ENCODE measurements around the gene LBX2. TPM values are rescaled to one million over a fixed set of nuclear protein-coding genes. Genes with fewer than 3 reads are reported as not detected.

The LBX2 gene
- total and polyA plus RNA-seq, 12 donors = 0.17 to 1.5 (median 0.44) TPM; not detected in 2

DNA sequence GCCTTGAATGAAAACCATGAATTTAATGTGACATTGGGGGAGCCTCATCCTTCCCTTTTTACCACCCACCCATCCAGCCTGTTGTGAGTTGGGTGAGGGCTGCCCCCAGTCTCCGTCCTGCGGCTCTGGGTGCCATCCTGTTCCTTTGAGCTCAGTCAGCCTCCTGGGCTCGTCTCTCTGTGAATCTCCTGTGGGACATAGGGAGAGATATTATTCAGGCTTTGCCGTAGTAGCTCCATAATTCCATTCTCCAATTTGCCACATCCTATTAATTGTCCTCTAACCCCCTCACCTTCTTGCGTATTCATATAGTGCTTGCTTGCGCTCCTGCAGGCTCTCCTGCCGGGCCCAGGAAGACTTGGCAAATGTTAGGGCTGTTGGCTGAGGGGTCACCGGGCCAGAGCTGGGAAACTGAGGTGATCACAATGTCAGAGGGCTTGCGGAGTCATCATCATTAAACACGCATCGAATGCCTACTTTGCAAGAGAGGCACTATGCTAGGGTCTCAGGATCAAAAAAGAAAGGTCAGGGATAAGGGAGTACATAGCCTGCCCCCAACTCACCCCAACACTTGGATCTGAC is 27.3 kb upstream of the LBX2 start:
- no peaks in the 10 kb centered on the region for H3K9me3 ChIP-seq
- intact Hi-C loops (cut with DNase I) = loop anchor here in 1 of 10 donors (5.0 kb wide), 1 partner anchor 44 kb away; the partner anchor contains the start of genes CCDC142 and TTC31
- WGBS, 2 donors = 97 to 98% methylated on average over 11 of the region's 11 CpGs
- peaks cover 12 to 33% (median 27%) of the 10 kb centered on the region in 9 donors for H3K4me1 ChIP-seq
- H3K4me3 ChIP-seq = no peak overlapping the region
- H3K36me3 ChIP-seq = peaks cover 0 to 38% (median 23%) of the 10 kb centered on the region in 9 donors
- ATAC-seq (no peak), DNase-seq (no peak)
- TF ChIP-seq, protein P1, sequence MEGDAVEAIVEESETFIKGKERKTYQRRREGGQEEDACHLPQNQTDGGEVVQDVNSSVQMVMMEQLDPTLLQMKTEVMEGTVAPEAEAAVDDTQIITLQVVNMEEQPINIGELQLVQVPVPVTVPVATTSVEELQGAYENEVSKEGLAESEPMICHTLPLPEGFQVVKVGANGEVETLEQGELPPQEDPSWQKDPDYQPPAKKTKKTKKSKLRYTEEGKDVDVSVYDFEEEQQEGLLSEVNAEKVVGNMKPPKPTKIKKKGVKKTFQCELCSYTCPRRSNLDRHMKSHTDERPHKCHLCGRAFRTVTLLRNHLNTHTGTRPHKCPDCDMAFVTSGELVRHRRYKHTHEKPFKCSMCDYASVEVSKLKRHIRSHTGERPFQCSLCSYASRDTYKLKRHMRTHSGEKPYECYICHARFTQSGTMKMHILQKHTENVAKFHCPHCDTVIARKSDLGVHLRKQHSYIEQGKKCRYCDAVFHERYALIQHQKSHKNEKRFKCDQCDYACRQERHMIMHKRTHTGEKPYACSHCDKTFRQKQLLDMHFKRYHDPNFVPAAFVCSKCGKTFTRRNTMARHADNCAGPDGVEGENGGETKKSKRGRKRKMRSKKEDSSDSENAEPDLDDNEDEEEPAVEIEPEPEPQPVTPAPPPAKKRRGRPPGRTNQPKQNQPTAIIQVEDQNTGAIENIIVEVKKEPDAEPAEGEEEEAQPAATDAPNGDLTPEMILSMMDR (IDR thresholded peaks at IDR 0.05) = no peak
- H3K27ac ChIP-seq = no peak overlapping the region
- H3K27me3 ChIP-seq = peaks cover 0 to 4% (median 0%) of the 10 kb centered on the region in 7 donors

DNA sequence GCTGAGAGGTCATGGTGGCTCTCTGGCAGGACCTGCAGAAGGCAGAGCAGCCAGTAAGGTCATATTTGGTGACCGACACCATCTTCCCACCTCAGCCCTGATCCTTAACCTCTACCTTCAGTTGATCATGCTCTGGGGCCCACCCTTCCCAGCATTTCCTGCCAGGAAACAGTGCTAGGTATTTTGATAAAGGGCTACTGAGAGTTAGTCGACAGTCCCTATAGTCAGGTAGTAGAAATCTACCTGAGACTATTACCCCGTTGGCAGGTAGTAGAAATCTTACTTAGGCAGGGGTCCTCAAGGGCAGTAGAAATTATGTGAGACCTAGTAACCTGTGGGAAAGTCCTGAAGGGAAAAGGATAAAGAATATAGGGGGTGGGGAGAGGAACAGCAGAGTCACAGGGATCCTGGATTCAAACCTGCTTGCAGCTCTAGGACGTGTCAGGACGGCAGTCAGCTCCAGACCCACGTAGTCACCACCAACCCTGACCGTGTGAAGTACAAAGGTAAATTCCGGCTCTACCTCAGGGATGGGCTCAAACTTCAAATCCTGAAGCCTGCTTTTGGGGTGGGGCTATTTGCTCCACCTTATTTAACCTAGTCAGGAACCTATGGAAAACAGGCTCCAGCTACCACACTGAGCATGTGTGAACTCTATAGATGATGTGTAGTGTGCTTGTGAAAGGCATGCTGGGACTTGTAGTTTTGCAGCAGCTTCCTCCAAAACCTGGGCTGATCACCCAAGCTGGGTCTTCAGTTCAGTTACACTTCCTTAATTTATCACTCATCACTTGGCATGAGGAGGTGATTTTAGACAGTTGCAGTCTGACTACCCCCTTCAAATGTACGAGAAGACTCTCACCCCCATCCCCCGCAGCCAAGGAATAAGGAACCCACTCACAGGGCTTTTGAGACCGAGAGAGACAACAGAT is 26.6 kb upstream of the LBX2 start, which contains the start of gene DQX1:
Gene DQX1 (minus strand): TSS at position 515 of the 932 bp plus-strand sequence. CDS start 502 bp downstream, at position 13.
- H3K36me3 ChIP-seq = peaks cover 0 to 30% (median 23%) of the 10 kb centered on the region in 9 donors
- H3K9me3 ChIP-seq = no peaks in the 10 kb centered on the region
- H3K4me1 ChIP-seq = peaks cover 6 to 25% (median 20%) of the 10 kb centered on the region in 9 donors
- DNase-seq (no peak), ATAC-seq (no peak)
- H3K4me3 ChIP-seq = no peak within 1 kb of the TSS
- TF ChIP-seq, protein P1 (IDR thresholded peaks at IDR 0.05) = no peak
- H3K27ac ChIP-seq = no peak within 1 kb of the TSS
- H3K27me3 ChIP-seq = peaks cover 0 to 8% (median under 1%) of the 10 kb centered on the region in 7 donors
- 89 to 91% methylated on average over 11 of the region's 11 CpGs for WGBS, 2 donors
- intact Hi-C loops (cut with DNase I) = loop anchor here in 1 of 10 donors (5.0 kb wide), 1 partner anchor 44 kb away; the partner anchor contains the start of genes CCDC142 and TTC31

GRCh38 chr2:74524955-74525716 is 25.7 kb upstream of the LBX2 start:
- ATAC-seq (no peak), DNase-seq (no peak)
- Histone ChIP-seq H3K4me1 (peaks cover 5 to 20% (median 14%) of the 10 kb centered on the region in 9 donors), H3K27ac (no peak overlapping the region), H3K27me3 (peaks cover 0 to 16% (median 9%) of the 10 kb centered on the region in 7 donors), H3K9me3 (no peaks in the 10 kb centered on the region), H3K36me3 (peaks cover 0 to 30% (median 23%) of the 10 kb centered on the region in 9 donors), H3K4me3 (no peak overlapping the region)
- 87 to 90% methylated on average over 10 of the region's 10 CpGs for WGBS, 2 donors
- TF ChIP-seq, protein P1 (IDR thresholded peaks at IDR 0.05) = no peak
- intact Hi-C loops (cut with DNase I) = loop anchor here in 1 of 10 donors (5.0 kb wide), 1 partner anchor 43 kb away; the partner anchor contains the start of genes CCDC142 and TTC31
